Heart right ventricle (tissue), 16 donors: ENCODE results near the gene SRC. TPM values are rescaled to one million over a fixed set of nuclear protein-coding genes. Genes with fewer than 3 reads are reported as not detected.

Source experiments
- ATAC-seq, 8 donors: fragments of 200-7000 bp; cut with Tn5 transposase; one replicate each; pipeline ENCODE4 v1.9.1; 2020; ENCODE audit warnings: mild to moderate bottlenecking in 8 of 8, moderate library complexity in 8 of 8, moderate number of reproducible peaks in 1 of 8
- DNase-seq, 2 donors: peaks; one replicate each; pipeline ENCODE4 v3.0.0-alpha.2; 2020
- H3K27ac ChIP-seq, 10 donors: fragments of 200-600 bp; sonication (generic) in 2 of 10; one replicate each; pipeline versions ENCODE4 v1.5.0 to v1.8.0; 2020 to 2022; ENCODE audit warnings: mild to moderate bottlenecking in 3 of 10
- H3K27me3 ChIP-seq, 7 donors: fragments of 200-600 bp; one replicate each; pipeline ENCODE4 v1.8.0; 2021 to 2022; ENCODE audit warnings: mild to moderate bottlenecking in 2 of 7
- H3K36me3 ChIP-seq, 9 donors: fragments of 200-600 bp; sonication (generic) in 1 of 9; one replicate each; pipeline versions ENCODE4 v1.5.0 to v1.8.0; 2020 to 2022; ENCODE audit warnings: mild to moderate bottlenecking in 2 of 9
- H3K4me1 ChIP-seq, 9 donors: fragments of 200-600 bp; sonication (generic) in 1 of 9; one replicate each; pipeline versions ENCODE4 v1.5.0 to v1.8.0; 2020 to 2022; ENCODE audit warnings: mild to moderate bottlenecking in 4 of 9
- H3K4me3 ChIP-seq, 10 donors: fragments of 200-600 bp; sonication (generic) in 2 of 10; one replicate each; pipeline versions ENCODE4 v1.5.0 to v1.8.0; 2020 to 2022; ENCODE audit warnings: mild to moderate bottlenecking in 7 of 10, moderate library complexity in 2 of 10
- H3K9me3 ChIP-seq, 11 donors: fragments of 200-600 bp in 10 of 11; sonication (generic) in 2 of 11; one replicate each; pipeline versions ENCODE4 v1.5.0 to v1.8.0; 2013 to 2022; ENCODE audit warnings: mild to moderate bottlenecking in 2 of 11, control low read depth in 1 of 11, moderate library complexity in 1 of 11
- CTCF ChIP-seq, 9 donors: fragments of 200-600 bp; sonication (generic) in 2 of 9; IDR thresholded peaks; one replicate each; pipeline versions ENCODE4 v1.5.0 to v1.8.0; 2021 to 2022; ENCODE audit warnings: antibody characterized with exemption in 9 of 9, mild to moderate bottlenecking in 5 of 9, moderate library complexity in 1 of 9
- WGBS, 2 donors: extraction: QIAGEN DNeasy Blood & Tissue Kit; methylation state at CpG; one replicate each; pipeline ENCODE4 v1.1.7; 2013; ENCODE audit warnings: inconsistent platforms in 1 of 2; 5-methylcytosine and 5-hydroxymethylcytosine counted together
- intact Hi-C, 10 donors: fragments of 100-400 bp; cut with DNase I; formaldehyde crosslinking; loops; one replicate each; pipeline versions ENCODE4 v1.11.1 to v1.14.2; 2022
- polyA plus RNA-seq, 2 donors: library from polyadenylated mRNA; stranded (reverse); fragments of 200-250 nt; gene quantifications; one replicate each; pipeline ENCODE4 v1.2.3, GENCODE V29; 2013
- total RNA-seq, 10 donors: library from RNA; stranded (reverse); fragmentation: NEBNext Ultra II Directional in 3 of 10; extraction: Animal tissue kit (Norgen Biotek cat#: 25700) in 3 of 10; gene quantifications; one replicate each; pipeline versions ENCODE4 v1.2.1 to v1.2.4, GENCODE V29; 2021 to 2023
- donor health status: Arrhythmogenic right ventricular cardiomyopathy.
- donor health status: ischemic (EF 13 %, LVEDD 7.1; RV severe dilation, severe dysfunction).
- donor health status: healthy with polysubstance abuse.
- donor health status: DM: no; HTN: yes; CAD: no.
- donor health status: DM: no; HTN: no; CAD: no.
- donor health status: ischemic (EF 25% LVEDD 6.9; RV normal size, moderate dysfunction).
- donor health status: ischemic (EF 25% LVEDD 5.7; RV mildly dilated, moderate dysfunction).
- donor health status: healthy.
- donor health status: DM: yes; HTN: yes; CAD: no.
- donor health status: Ischemic cardiomyopathy.
- donor health status: ischemic (EF 35%, LVEDD 5.7; RV mildly dilated, moderate dysfunction).
- donor health status: nonischemic (EF 11% LVEDD 7.7; RV severe dilation, severe dysfunction).
- donor health status: DM: yes; HTN: yes; CAD: no.
- donor health status: PGD.
- donor health status: ischemic (EF 29% LVEDD 5.4; RV normal size, mild dysfunction).
- donor health status: nonischemic (EF 23%, LVEDD 6.1; RV moderate dilation, normal function).

The SRC gene
- total and polyA plus RNA-seq, 12 donors = 1.9 to 10.8 (median 4.2) TPM

GRCh38 chr20:37301558-37301957 is 44.4 kb upstream of the SRC start:
- no peak for TF ChIP-seq CTCF (IDR thresholded peaks at IDR 0.05)
- WGBS, 2 donors = 96 to 98% methylated on average over 3 of the region's 3 CpGs
- intact Hi-C loops = no loop called here
- Histone ChIP-seq H3K27ac (no peak overlapping the region), H3K27me3 (no peaks in the 10 kb centered on the region), H3K4me1 (peaks cover 0 to 44% (median 23%) of the 10 kb centered on the region in 9 donors), H3K36me3 (peaks cover 0 to 78% (median 18%) of the 10 kb centered on the region in 9 donors), H3K4me3 (no peak overlapping the region), H3K9me3 (no peaks in the 10 kb centered on the region)
- no peak for DNase-seq
- ATAC-seq = no peak

DNA sequence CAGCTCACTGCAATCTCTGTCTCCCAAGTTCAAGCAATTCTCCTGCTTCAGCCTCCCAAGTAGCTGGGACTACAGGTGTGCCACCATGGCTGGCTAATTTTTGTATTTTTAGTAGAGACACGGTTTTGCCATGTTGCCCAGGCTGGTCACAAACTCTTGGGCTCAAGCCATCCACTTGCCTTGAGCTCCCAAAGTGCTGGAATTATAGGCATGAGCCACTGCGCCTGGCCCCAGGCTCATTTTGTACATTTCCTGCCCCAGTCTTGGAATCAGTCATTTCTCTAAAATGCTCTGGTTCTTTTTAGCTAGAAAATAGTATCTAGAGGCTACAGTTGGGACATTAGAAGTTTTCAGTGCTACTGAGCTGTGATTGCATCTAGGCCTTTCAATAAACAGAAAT is 43.0 kb upstream of the SRC start:
- no peak overlapping the region for H3K27ac ChIP-seq
- 84 to 94% methylated on average over 2 of the region's 2 CpGs for WGBS, 2 donors

DNA sequence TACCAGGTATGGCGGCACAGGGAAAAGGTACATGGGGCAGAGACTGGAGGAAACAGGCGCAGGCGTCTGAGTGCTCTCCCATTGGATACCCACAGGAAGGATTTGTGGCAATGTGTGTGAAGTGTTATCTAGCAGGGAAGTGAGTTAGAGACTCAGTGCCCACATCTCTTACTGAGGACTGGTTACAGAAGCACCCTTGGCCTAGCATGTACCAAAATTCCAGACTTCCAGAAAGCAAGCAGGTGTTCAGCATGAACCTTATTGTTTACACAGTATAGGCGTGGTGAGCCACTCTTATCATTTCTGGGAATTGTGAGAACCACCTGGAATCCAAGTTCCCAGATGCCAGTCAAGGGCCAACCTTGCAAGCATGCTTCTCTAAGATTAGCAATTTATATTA is 42.3 kb upstream of the SRC start:
- ATAC-seq = no peak
- no peaks in the 10 kb centered on the region for H3K9me3 ChIP-seq
- no peak for TF ChIP-seq CTCF (IDR thresholded peaks at IDR 0.05)

More for the DNA sequence above, 43.0 kb upstream of the SRC start:
- peaks cover 0 to 43% (median 12%) of the 10 kb centered on the region in 9 donors for H3K4me1 ChIP-seq
- no peaks in the 10 kb centered on the region for H3K9me3 ChIP-seq
- DNase-seq = no peak
- no peak for ATAC-seq
- no peak overlapping the region for H3K4me3 ChIP-seq
- no peak for TF ChIP-seq CTCF (IDR thresholded peaks at IDR 0.05)
- no peaks in the 10 kb centered on the region for H3K27me3 ChIP-seq
- peaks cover 0 to 78% (median 18%) of the 10 kb centered on the region in 9 donors for H3K36me3 ChIP-seq
- intact Hi-C loops = no loop called here

GRCh38 chr20:37305079-37305478 is 40.9 kb upstream of the SRC start:
- ATAC-seq (no peak), DNase-seq (no peak)
- Histone ChIP-seq H3K27ac (no peak overlapping the region), H3K4me3 (no peak overlapping the region), H3K9me3 (no peaks in the 10 kb centered on the region), H3K4me1 (peaks cover 0 to 39% (median 8%) of the 10 kb centered on the region in 9 donors), H3K36me3 (peaks cover 0 to 88% (median 19%) of the 10 kb centered on the region in 9 donors), H3K27me3 (no peaks in the 10 kb centered on the region)
- 78 to 80% methylated on average over 6 of the region's 6 CpGs for WGBS, 2 donors
- TF ChIP-seq CTCF (IDR thresholded peaks at IDR 0.05) = no peak
- intact Hi-C loops = loop anchor here in 1 of 10 donors (5.0 kb wide), 1 partner anchor 42 kb away; the partner anchor contains the start of gene SRC

More for the DNA sequence above, 42.3 kb upstream of the SRC start:
- 93 to 96% methylated on average over 4 of the region's 4 CpGs for WGBS, 2 donors
- H3K4me3 ChIP-seq = no peak overlapping the region
- peaks cover 0 to 40% (median 12%) of the 10 kb centered on the region in 9 donors for H3K4me1 ChIP-seq
- intact Hi-C loops = no loop called here
- no peak for DNase-seq
- no peaks in the 10 kb centered on the region for H3K27me3 ChIP-seq
- peaks cover 0 to 85% (median 18%) of the 10 kb centered on the region in 9 donors for H3K36me3 ChIP-seq
- H3K27ac ChIP-seq = no peak overlapping the region
